ENCODE data around the gene HOXC10.
A peak's percentile ranks its signal among the peaks of the same experiment; 100 is the strongest.

HOXC10 gene

DNA sequence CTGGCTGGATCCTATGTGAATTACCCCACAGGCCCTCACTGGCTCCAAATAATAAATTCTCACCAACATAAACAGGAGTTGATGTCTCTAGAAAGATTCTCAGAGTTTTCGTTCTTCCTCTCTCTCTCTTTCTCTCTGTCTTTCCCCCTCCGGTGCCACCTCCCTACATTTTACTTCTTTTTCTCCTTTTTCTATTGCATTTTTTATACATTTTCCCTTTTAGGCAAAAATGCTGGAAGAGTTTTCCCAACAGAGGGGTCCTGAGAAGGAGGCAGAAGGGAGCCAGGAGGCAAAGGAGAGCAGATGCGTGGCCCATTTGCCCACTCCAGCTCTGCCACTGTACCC is 42.5 kb downstream of the HOXC10 start:
- TF ChIP-seq, protein P1, sequence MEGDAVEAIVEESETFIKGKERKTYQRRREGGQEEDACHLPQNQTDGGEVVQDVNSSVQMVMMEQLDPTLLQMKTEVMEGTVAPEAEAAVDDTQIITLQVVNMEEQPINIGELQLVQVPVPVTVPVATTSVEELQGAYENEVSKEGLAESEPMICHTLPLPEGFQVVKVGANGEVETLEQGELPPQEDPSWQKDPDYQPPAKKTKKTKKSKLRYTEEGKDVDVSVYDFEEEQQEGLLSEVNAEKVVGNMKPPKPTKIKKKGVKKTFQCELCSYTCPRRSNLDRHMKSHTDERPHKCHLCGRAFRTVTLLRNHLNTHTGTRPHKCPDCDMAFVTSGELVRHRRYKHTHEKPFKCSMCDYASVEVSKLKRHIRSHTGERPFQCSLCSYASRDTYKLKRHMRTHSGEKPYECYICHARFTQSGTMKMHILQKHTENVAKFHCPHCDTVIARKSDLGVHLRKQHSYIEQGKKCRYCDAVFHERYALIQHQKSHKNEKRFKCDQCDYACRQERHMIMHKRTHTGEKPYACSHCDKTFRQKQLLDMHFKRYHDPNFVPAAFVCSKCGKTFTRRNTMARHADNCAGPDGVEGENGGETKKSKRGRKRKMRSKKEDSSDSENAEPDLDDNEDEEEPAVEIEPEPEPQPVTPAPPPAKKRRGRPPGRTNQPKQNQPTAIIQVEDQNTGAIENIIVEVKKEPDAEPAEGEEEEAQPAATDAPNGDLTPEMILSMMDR (IDR thresholded peaks at IDR 0.05; ENCODE audit: low read depth, low read length, poor library complexity, severe bottlenecking) = no peak
- no peak for TF ChIP-seq EZH2phosphoT487 (IDR thresholded peaks at IDR 0.05; ENCODE audit: borderline replicate concordance, low read length)
- Histone ChIP-seq H3K27me3 (ENCODE audit: control insufficient read depth, low read length) (peaks cover 69% of the 10 kb centered on the region), H3K27ac (ENCODE audit: low read depth, low read length) (no peak overlapping the region), H3F3A (ENCODE audit: control insufficient read depth, insufficient read depth) (0 out of 2 replicates have a peak, but pooled peaks cover under 1% of the 10 kb centered on the region), H3K4me2 (ENCODE audit: low read length) (no peak overlapping the region), H3K9me3 (ENCODE audit: control insufficient read depth, insufficient read depth, low read length) (no peaks in the 10 kb centered on the region), H3K36me3 (ENCODE audit: control insufficient read depth, low read length) (no peaks in the 10 kb centered on the region), H3K9me2 (replicated peaks; ENCODE audit: control insufficient read depth, low read length) (no peaks in the 10 kb centered on the region), H3K4me1 (ENCODE audit: control insufficient read depth, low read length) (peaks cover 22% of the 10 kb centered on the region), H4K20me1 (ENCODE audit: control insufficient read depth, insufficient read depth, low read depth, low read length) (no peaks in the 10 kb centered on the region), H3K4me3 (ENCODE audit: low read length) (no peak overlapping the region), H3K79me2 (ENCODE audit: control insufficient read depth, low read length) (no peaks in the 10 kb centered on the region)

DNA sequence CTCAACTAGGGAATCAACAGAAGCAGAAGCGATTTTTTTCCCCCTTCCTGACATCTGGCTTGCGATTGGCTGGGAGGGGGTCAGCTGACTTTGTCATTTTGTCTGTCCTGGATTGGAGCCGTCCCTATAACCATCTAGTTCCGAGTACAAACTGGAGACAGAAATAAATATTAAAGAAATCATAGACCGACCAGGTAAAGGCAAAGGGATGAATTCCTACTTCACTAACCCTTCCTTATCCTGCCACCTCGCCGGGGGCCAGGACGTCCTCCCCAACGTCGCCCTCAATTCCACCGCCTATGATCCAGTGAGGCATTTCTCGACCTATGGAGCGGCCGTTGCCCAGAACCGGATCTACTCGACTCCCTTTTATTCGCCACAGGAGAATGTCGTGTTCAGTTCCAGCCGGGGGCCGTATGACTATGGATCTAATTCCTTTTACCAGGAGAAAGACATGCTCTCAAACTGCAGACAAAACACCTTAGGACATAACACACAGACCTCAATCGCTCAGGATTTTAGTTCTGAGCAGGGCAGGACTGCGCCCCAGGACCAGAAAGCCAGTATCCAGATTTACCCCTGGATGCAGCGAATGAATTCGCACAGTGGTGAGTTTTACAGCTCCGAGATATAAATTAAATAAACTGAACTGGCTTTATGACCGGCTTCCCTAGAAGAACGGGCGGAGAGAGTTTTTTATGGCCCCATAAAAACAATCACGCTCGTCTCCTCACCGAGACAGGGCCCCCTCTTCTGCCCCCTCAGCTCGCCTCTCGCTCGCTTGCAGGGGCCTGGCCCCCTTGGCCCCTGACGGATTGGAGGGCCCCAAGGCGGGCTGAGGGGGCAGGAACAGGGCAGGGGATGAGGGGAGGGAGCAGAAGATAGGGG is 43.6 kb downstream of the HOXC10 start, which contains the start of gene HOXC6:
Gene HOXC6, plus strand, starts transcription at position 127 of the 888 bp plus-strand sequence. Its CDS starts 82 bp downstream, at position 209.
- Histone ChIP-seq H4K20me1 (ENCODE audit: control insufficient read depth, insufficient read depth, low read depth, low read length) (no peaks in the 10 kb centered on the region), H3K27me3 (ENCODE audit: control insufficient read depth, low read length) (peaks cover 69% of the 10 kb centered on the region), H3F3A (ENCODE audit: control insufficient read depth, insufficient read depth) (no peaks in the 10 kb centered on the region), H3K79me2 (ENCODE audit: control insufficient read depth, low read length) (no peaks in the 10 kb centered on the region), H3K4me3 (ENCODE audit: low read length) (peak within 1 kb of the TSS; percentile 27; the same call in 1 of the 2 replicates), H3K36me3 (ENCODE audit: control insufficient read depth, low read length) (no peaks in the 10 kb centered on the region), H3K4me2 (ENCODE audit: low read length) (peak within 1 kb of the TSS; percentile 39), H3K27ac (ENCODE audit: low read depth, low read length) (no peak within 1 kb of the TSS), H3K9me2 (replicated peaks; ENCODE audit: control insufficient read depth, low read length) (no peaks in the 10 kb centered on the region), H3K4me1 (ENCODE audit: control insufficient read depth, low read length) (peaks cover 24% of the 10 kb centered on the region), H3K9me3 (ENCODE audit: control insufficient read depth, insufficient read depth, low read length) (no peaks in the 10 kb centered on the region)
- TF ChIP-seq EZH2phosphoT487 (IDR thresholded peaks at IDR 0.05; ENCODE audit: borderline replicate concordance, low read length) = no peak
- TF ChIP-seq, protein P1 (IDR thresholded peaks at IDR 0.05; ENCODE audit: low read depth, low read length, poor library complexity, severe bottlenecking) = no peak

DNA sequence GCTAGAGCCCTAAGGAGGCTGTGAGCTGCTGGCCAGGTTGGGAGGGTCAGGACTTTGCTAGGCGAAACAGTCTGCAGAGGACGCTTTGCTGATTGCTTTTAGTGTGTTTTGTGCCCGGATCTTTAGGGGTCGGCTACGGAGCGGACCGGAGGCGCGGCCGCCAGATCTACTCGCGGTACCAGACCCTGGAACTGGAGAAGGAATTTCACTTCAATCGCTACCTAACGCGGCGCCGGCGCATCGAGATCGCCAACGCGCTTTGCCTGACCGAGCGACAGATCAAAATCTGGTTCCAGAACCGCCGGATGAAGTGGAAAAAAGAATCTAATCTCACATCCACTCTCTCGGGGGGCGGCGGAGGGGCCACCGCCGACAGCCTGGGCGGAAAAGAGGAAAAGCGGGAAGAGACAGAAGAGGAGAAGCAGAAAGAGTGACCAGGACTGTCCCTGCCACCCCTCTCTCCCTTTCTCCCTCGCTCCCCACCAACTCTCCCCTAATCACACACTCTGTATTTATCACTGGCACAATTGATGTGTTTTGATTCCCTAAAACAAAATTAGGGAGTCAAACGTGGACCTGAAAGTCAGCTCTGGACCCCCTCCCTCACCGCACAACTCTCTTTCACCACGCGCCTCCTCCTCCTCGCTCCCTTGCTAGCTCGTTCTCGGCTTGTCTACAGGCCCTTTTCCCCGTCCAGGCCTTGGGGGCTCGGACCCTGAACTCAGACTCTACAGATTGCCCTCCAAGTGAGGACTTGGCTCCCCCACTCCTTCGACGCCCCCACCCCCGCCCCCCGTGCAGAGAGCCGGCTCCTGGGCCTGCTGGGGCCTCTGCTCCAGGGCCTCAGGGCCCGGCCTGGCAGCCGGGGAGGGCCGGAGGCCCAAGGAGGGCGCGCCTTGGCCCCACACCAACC is 44.8 kb downstream of the HOXC10 start:
- H3K4me3 ChIP-seq (ENCODE audit: low read length) = no peak overlapping the region
- no peak for TF ChIP-seq EZH2phosphoT487 (IDR thresholded peaks at IDR 0.05; ENCODE audit: borderline replicate concordance, low read length)
- TF ChIP-seq, protein P1 (IDR thresholded peaks at IDR 0.05; ENCODE audit: low read depth, low read length, poor library complexity, severe bottlenecking) = no peak
- H3K9me2 ChIP-seq (replicated peaks; ENCODE audit: control insufficient read depth, low read length) = no peaks in the 10 kb centered on the region
- no peaks in the 10 kb centered on the region for H4K20me1 ChIP-seq (ENCODE audit: control insufficient read depth, insufficient read depth, low read depth, low read length)
- H3K27me3 ChIP-seq (ENCODE audit: control insufficient read depth, low read length) = peaks cover 74% of the 10 kb centered on the region
- H3F3A ChIP-seq (ENCODE audit: control insufficient read depth, insufficient read depth) = no peaks in the 10 kb centered on the region
- H3K9me3 ChIP-seq (ENCODE audit: control insufficient read depth, insufficient read depth, low read length) = no peaks in the 10 kb centered on the region
- H3K79me2 ChIP-seq (ENCODE audit: control insufficient read depth, low read length) = no peaks in the 10 kb centered on the region
- no peak overlapping the region for H3K4me2 ChIP-seq (ENCODE audit: low read length)
- H3K27ac ChIP-seq (ENCODE audit: low read depth, low read length) = no peak overlapping the region
- H3K36me3 ChIP-seq (ENCODE audit: control insufficient read depth, low read length) = no peaks in the 10 kb centered on the region
- peaks cover 27% of the 10 kb centered on the region for H3K4me1 ChIP-seq (ENCODE audit: control insufficient read depth, low read length)

All from DOHH2 (cell line).